ENCODE results near the gene MTUS2.
"Not testable (repeated sequence)": the region's sequence is repeated elsewhere in the genome, so short reads cannot be mapped to it uniquely, and the experiment has no call there.

The MTUS2 gene

DNA sequence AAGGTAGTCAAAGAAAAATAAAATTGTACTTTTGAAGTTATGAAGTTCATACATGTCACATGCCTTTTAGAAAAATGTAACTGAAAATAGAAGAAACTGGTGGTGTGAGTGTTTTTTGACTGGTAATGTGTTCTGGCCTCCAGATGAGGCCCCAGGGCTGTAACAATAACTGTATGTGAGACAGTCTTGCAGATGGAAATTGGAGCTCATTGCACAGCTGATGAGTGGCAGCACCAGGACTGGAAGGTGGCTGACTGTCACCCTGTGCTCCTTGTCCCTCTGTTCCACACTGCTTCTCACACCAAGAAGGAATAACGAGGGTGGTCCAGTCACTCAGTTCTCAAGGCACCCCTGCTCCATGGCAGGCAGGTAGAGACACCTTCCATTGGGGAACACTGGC lies 559.7 kb downstream of the MTUS2 start:
- DNase-seq (ENCODE audit: low read depth): no peak
- TF ChIP-seq, protein P1, sequence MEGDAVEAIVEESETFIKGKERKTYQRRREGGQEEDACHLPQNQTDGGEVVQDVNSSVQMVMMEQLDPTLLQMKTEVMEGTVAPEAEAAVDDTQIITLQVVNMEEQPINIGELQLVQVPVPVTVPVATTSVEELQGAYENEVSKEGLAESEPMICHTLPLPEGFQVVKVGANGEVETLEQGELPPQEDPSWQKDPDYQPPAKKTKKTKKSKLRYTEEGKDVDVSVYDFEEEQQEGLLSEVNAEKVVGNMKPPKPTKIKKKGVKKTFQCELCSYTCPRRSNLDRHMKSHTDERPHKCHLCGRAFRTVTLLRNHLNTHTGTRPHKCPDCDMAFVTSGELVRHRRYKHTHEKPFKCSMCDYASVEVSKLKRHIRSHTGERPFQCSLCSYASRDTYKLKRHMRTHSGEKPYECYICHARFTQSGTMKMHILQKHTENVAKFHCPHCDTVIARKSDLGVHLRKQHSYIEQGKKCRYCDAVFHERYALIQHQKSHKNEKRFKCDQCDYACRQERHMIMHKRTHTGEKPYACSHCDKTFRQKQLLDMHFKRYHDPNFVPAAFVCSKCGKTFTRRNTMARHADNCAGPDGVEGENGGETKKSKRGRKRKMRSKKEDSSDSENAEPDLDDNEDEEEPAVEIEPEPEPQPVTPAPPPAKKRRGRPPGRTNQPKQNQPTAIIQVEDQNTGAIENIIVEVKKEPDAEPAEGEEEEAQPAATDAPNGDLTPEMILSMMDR (conservative IDR thresholded peaks at IDR 0.05; ENCODE audit: low read depth, low read length): no peak
- H3K4me3 ChIP-seq (ENCODE audit: low read depth, low read length): no peak overlapping the region

DNA sequence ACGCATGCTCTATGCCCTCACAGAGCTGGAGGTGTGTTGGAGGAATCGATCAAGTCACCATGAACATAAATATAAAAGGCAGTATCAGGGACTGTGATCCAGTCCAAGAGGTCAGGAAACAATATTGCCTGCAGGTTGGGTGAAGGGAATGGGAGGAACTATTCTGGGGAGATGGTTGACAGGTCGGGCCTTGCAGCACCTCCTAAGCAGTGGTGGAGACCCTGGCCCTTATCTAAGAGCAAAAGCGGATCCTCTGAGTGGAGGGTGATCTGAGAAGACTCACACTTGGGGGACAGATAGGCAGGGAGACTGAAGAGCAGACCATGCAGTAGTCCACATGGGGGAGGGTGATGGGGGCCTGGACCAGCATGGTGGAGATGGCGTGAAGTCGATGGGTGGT lies 561.9 kb downstream of the MTUS2 start:
- TF ChIP-seq, protein P1 (conservative IDR thresholded peaks at IDR 0.05; ENCODE audit: low read depth, low read length): no peak
- no peak overlapping the region for H3K4me3 ChIP-seq (ENCODE audit: low read depth, low read length)
- no peak for DNase-seq (ENCODE audit: low read depth)

- TF ChIP-seq, protein P1 (conservative IDR thresholded peaks at IDR 0.05; ENCODE audit: low read depth, low read length): no peak
Observed at GRCh38 chr13:29383476-29383875, 563.3 kb downstream of the MTUS2 start.

DNA sequence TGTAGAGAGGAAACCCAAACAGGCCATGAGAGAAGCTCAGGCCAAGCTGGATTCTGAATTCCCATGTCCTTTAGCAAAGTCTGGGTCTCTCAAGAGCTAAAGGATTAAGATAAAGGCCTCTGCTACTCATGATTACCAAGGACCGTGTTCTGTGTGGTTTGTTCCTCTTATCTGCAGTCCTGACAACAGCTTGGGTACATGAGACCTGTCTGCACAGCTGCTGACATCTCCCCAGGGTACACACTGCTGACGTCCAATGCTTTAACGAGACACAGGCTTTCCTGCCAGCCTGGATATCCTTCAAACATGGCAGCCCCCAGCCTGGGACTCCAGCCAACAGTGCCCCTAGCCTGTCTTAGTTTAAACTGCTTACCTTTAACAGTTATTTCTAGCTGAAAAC lies 564.3 kb downstream of the MTUS2 start:
- no peak overlapping the region for H3K4me3 ChIP-seq (ENCODE audit: low read depth, low read length)
- TF ChIP-seq, protein P1 (conservative IDR thresholded peaks at IDR 0.05; ENCODE audit: low read depth, low read length): no peak
- DNase-seq (ENCODE audit: low read depth): no peak

More at GRCh38 chr13:29383476-29383875, 563.3 kb downstream of the MTUS2 start:
- DNase-seq (ENCODE audit: low read depth): no peak
- H3K4me3 ChIP-seq (ENCODE audit: low read depth, low read length): no peak overlapping the region

DNA sequence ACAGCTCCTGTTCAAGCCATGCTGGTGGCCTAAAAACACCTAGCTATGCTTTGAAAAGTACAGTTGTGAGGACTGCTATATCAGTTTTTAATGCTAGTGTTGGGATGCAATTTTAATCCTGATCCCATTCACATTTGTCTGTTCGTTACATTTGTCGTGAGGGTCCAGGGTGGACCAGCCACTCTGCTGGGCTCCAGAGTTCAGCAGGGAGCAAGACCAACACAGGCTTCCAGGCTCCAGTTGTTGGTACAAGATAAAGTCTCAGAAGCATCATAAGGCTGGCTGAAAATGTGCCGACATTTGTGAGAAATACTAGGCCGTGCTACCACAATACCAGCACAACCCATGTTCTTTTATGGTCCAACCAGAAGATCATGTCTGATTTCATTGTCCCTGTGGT lies 564.7 kb downstream of the MTUS2 start:
- TF ChIP-seq, protein P1 (conservative IDR thresholded peaks at IDR 0.05; ENCODE audit: low read depth, low read length): no peak
- no peak for DNase-seq (ENCODE audit: low read depth)
- H3K4me3 ChIP-seq (ENCODE audit: low read depth, low read length): no peak overlapping the region

DNA sequence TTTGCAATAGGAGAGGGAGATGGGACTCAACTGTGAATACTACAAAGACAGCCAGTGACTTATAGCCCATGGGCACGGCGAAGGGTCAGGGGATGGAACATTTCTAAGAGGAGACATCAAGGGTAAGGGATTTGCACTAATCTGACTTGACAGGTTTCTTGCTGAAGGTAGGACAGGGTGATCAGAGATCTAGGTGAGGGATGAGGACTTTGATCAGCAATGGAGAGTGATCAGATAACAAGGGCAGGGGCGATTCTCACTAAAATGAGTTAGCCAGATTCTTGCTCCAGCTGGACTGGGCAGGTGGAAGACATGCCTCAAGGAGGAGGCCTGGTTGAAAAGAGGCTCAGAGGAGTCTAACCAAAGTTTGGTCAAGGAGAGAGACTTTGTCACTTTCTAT lies 566.1 kb downstream of the MTUS2 start:
- no peak overlapping the region for H3K4me3 ChIP-seq (ENCODE audit: low read depth, low read length)
- TF ChIP-seq, protein P1 (conservative IDR thresholded peaks at IDR 0.05; ENCODE audit: low read depth, low read length): no peak
- no peak for DNase-seq (ENCODE audit: low read depth)

DNA sequence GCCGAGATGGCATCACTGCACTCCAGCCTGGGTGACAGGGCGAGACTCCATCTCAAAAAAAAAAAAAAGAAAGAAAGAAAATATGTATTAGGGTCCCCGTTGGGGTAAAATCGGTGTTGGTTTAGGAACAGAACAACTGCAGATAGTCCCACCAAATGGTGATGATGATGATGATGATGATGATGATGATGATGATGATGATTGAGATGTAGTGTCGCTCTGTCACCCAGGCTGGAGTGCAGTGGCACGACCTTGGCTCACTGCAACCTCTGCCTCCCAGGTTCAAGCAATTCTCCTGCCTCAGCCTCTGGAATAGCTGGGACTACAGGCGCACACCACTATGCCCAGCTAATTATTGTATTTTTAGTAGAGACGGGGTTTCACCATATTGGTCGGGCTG lies 570.5 kb downstream of the MTUS2 start:
- H3K4me3 ChIP-seq (ENCODE audit: low read depth, low read length); DNase-seq (ENCODE audit: low read depth): not testable (repeated sequence)

DNA sequence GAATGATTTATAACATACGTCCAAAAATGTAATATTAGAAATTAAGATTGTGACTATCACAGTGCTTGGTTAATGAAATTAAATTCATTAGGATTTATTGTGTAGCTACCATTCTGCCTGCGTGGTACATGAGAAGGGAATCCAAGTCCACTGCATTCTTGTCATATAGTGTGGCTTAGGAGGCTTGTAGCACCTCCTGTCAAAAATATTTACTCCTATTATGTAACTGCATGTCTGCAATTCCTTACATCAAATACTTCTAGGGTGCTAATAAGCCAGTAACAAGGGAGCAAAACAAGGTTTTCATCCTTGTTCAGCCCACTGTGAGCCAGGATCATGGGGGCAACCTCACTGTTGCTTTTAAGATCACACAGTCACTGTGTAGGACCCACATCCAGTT lies 576.3 kb downstream of the MTUS2 start:
- no peak overlapping the region for H3K4me3 ChIP-seq (ENCODE audit: low read depth, low read length)
- no peak for DNase-seq (ENCODE audit: low read depth)
- TF ChIP-seq, protein P1 (conservative IDR thresholded peaks at IDR 0.05; ENCODE audit: low read depth, low read length): no peak
